Frontal cortex (tissue), 4 donors: ENCODE results near the gene FAT1. TPM values are rescaled to one million over a fixed set of nuclear protein-coding genes. Genes with fewer than 3 reads are reported as not detected.

Experiments
- DNase-seq, 2 donors: peaks; one replicate each; pipeline ENCODE4 v3.0.0; 2012; ENCODE audit warnings: low spot score in 2 of 2
- FAIRE-seq: peaks from 2 replicates; lab custom pipeline; 2012; peaks lifted over from hg19 to GRCh38; lab: Jason Lieb, UNC
- total RNA-seq: library from RNA; depleted of rRNA; stranded (reverse); fragments of >200 nt; gene quantifications from one replicate; pipeline ENCODE4 v1.2.3, GENCODE V29; 2014
- donor health status: control.
- donor health status: control.
- donor health status: control.

The FAT1 gene
- total RNA-seq, 1 donor from 2014 or later: 26.9 TPM

GRCh38 chr4:186553717-186554116 is 169.9 kb downstream of the FAT1 start:
- no peak for DNase-seq
- no peak for FAIRE-seq

DNA sequence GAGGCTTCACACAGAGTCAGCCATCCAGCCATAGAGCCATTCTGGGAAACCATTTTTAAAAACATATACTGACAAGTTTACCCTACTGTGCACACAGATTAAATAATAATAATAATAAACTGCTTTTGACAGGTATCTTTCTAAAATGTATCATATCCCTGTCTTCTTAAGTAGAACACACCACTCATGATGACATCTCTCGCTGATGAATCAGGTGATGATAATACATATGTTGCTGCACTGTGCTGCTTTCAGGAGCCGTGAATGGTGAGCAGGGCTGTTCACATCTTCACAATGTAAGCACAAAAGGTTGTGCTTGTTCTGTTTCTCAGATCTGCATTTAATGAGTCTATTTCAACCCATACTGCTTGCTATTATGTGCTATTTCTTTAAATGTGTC is 171.8 kb downstream of the FAT1 start:
- FAIRE-seq (no peak), DNase-seq (no peak)

DNA sequence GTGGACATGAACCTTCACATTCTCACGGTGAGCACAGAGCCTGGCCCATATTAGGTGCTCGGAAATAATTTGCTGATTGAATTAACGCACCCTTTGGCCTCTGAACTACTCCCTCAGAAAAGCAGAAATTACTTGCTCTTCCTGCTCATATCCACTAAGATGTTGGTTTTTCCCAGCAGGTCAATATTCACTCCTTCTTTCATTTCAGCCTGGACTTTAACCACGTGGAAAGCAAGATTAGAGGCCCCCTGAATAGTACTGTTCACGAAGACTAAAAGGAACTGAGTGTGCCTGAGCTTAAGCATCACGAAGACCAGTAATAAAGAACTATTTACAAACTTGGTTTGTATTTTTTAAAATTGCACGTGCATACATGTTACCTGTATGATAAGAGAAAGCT is 178.2 kb downstream of the FAT1 start:
- FAIRE-seq: no peak
- DNase-seq: no peak

- FAIRE-seq (no peak), DNase-seq (no peak)
These were observed 180.4 kb downstream of the FAT1 start for GRCh38 chr4:186543206-186543605.

DNA sequence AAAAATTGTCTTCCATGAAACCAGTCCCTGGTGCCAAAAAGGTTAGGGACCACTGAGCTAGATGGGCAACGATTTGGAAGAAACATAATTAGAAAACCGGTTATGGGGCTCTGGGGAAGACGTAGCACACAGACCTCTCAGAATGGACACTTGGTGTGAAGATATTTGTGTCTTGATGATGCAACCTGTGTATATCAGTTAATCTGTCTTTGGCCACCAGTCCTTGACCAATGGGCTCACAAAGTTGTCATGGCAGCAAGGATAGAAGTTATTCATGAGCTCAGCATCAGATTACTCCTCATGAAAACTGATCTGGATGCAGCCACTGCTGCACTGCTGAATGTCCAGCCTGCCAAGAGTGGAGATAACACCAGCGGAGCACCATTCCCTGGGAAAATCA is 181.9 kb downstream of the FAT1 start:
- DNase-seq (no peak), FAIRE-seq (no peak)

DNA sequence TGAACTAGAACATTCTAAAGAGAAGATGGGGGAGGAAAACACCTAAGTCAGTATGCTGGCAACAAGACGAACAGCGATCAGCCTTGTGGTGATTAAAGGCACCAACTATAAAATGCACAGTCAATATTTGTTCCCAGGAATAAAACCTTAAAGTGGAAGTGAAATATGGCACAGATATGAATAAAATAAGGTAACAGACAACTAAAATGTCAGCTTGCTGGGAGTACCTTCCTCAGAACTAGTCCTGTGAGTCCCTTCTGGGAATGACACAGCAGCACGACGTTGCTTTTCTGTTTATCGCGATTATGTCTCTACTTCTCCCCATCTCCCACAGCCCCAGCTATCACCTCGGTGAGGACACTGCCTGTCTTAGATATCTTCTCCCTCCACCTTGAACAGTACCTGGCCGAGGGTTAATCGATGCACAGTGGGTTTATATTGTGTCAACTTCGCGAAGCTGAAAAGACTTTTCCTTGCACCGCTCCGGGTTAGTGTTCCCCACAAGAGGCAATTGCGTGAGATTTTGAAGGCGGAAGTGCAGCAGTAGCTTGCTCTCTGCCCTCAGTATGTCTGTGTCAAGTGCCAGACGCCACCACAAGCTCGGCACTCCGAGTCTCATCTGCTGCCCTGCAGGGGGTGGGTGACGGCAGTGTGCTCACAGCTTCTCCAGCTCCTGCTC is 185.7 kb downstream of the FAT1 start:
- FAIRE-seq: no peak

More for the DNA sequence above, 185.7 kb downstream of the FAT1 start:
- no peak for DNase-seq

Other genes with a start within 250 kb of the FAT1 start
- not detected for gene MTNR1A, start 168.3 kb downstream of the FAT1 start, total RNA-seq